Gastroesophageal sphincter (tissue), 4 donors: ENCODE measurements around the gene DMBX1. TPM values are rescaled to one million over a fixed set of nuclear protein-coding genes. Genes with fewer than 3 reads are reported as not detected.

Experiments
- ATAC-seq: fragments of 150-250 bp; one replicate; pipeline ENCODE4 v1.9.1; 2016; ENCODE audit warnings: mild to moderate bottlenecking, moderate library complexity
- H3K27ac ChIP-seq, 4 donors: fragments of 200-600 bp; sonication (generic) in 3 of 4; 1 replicate in 3 of 4; 2 replicates in 1 of 4; pipeline ENCODE4 v1.5.1; 2016 to 2019
- H3K27me3 ChIP-seq: fragments of 200-600 bp; sonication (generic); one replicate; pipeline ENCODE4 v1.5.1; 2019
- H3K36me3 ChIP-seq, 2 donors: fragments of 200-600 bp; sonication (generic); one replicate each; pipeline ENCODE4 v1.5.1; 2019; ENCODE audit warnings: control low read depth in 1 of 2
- H3K4me1 ChIP-seq, 3 donors: fragments of 200-600 bp; sonication (generic); 1 replicate in 2 of 3; 2 replicates in 1 of 3; pipeline ENCODE4 v1.5.1; 2016 to 2019; ENCODE audit warnings: control low read depth in 2 of 3
- H3K4me3 ChIP-seq, 2 donors: fragments of 200-600 bp; sonication (generic); one replicate each; pipeline ENCODE4 v1.5.1; 2019; ENCODE audit warnings: mild to moderate bottlenecking in 1 of 2, moderate library complexity in 1 of 2
- H3K9me3 ChIP-seq, 3 donors: fragments of 200-600 bp; sonication (generic); one replicate each; pipeline ENCODE4 v1.5.1; 2017 to 2019; ENCODE audit warnings: control low read depth in 2 of 3
- EP300 ChIP-seq: sonication (generic); formaldehyde crosslinking; IDR thresholded peaks from one replicate; pipeline ENCODE4 v1.6.1; 2017; ENCODE audit warnings: antibody characterized with exemption, mild to moderate bottlenecking
- POLR2A ChIP-seq, 2 donors: fragments of 450-650 bp; IDR thresholded peaks; one replicate each; pipeline ENCODE4 v1.6.1; 2017; ENCODE audit warnings: antibody characterized with exemption in 2 of 2, mild to moderate bottlenecking in 2 of 2, moderate library complexity in 1 of 2
- POLR2AphosphoS5 ChIP-seq: sonication (generic); formaldehyde crosslinking; IDR thresholded peaks from one replicate; pipeline ENCODE4 v1.6.1; 2017; ENCODE audit warnings: antibody characterized with exemption
- WGBS, 2 donors: methylation state at CpG; one replicate each; pipeline ENCODE4 v1.1.5; 2018; ENCODE audit warnings: low coverage in 1 of 2; 5-methylcytosine and 5-hydroxymethylcytosine counted together
- total RNA-seq, 4 donors: library from RNA; depleted of rRNA; stranded (reverse); fragments of >200 nt; gene quantifications; one replicate each; pipeline ENCODE4 v1.1.0, GENCODE V29; 2016
- TF ChIP-seq, protein P1 (sequence below), 4 experiments: fragments of 200-600 bp in 2 of 4; fragments of 450-650 bp in 2 of 4; sonication (generic) in 1 of 4; IDR thresholded peaks; one replicate each; pipeline ENCODE4 v1.5.1; 2017 to 2019; ENCODE audit warnings: antibody characterized with exemption in 4 of 4, mild to moderate bottlenecking in 2 of 4, moderate library complexity in 2 of 4

DMBX1 gene
- total RNA-seq, 4 donors from 2014 or later = not detected

DNA sequence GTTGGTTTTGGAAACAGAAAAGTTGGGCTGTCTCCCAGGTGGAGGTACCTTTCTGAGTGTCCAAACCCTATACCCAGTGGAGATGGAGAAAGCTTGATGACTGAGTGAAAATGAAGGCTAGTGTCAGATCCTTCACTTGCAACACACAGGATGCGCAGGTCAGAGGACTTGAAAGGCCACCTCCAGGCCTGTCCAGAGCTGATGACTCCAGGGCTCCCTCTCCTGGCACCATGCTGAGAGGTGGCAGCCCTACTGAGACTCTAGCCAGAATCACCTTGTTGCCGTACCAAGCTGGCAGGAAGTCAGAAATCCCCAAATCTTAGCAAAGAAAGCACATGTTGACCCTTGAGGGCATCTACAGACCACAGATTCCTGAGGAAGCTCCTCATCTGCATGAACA is 45.4 kb downstream of the DMBX1 start:
- WGBS, 2 donors = 50% methylated on average over 1 of the region's 2 CpGs; no CpG with 5 or more reads in 1 of the 2 donors
- Histone ChIP-seq H3K36me3 (no peaks in the 10 kb centered on the region), H3K4me3 (no peak overlapping the region), H3K27me3 (peaks cover 14% of the 10 kb centered on the region), H3K27ac (no peak overlapping the region), H3K4me1 (peaks cover 0 to 16% (median 0%) of the 10 kb centered on the region in 3 donors), H3K9me3 (no peaks in the 10 kb centered on the region)
- no peak for ATAC-seq
- TF ChIP-seq POLR2A (IDR thresholded peaks at IDR 0.05) (no peak), EP300 (no peak), POLR2AphosphoS5 (no peak)
- TF ChIP-seq, protein P1, sequence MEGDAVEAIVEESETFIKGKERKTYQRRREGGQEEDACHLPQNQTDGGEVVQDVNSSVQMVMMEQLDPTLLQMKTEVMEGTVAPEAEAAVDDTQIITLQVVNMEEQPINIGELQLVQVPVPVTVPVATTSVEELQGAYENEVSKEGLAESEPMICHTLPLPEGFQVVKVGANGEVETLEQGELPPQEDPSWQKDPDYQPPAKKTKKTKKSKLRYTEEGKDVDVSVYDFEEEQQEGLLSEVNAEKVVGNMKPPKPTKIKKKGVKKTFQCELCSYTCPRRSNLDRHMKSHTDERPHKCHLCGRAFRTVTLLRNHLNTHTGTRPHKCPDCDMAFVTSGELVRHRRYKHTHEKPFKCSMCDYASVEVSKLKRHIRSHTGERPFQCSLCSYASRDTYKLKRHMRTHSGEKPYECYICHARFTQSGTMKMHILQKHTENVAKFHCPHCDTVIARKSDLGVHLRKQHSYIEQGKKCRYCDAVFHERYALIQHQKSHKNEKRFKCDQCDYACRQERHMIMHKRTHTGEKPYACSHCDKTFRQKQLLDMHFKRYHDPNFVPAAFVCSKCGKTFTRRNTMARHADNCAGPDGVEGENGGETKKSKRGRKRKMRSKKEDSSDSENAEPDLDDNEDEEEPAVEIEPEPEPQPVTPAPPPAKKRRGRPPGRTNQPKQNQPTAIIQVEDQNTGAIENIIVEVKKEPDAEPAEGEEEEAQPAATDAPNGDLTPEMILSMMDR (IDR thresholded peaks at IDR 0.05) = peak in 1 of 4 experiments; percentile 19

DNA sequence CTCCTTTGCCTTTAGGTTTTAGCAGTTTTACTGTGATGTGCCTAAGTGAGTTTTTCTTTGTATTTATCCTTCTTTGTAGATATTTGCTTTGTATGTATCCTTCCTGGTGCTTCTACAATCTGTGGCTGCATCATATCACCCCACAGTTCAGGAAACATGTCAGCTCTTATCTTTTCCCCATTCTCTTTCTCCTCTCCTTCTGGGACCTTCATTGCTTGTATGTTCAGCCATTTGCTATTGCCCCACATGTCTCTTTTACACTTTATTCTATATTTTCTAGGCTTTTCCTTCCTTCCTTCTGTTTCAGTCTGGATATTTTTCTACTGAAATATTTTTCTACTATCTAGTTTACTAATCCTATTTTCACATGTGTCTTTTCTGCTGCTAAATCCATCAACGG is 46.9 kb downstream of the DMBX1 start:
- WGBS, 2 donors = 94 to 100% methylated on average over 1 of the region's 1 CpG
- Histone ChIP-seq H3K27ac (no peak overlapping the region), H3K4me3 (no peak overlapping the region), H3K9me3 (no peaks in the 10 kb centered on the region), H3K36me3 (no peaks in the 10 kb centered on the region), H3K4me1 (peaks cover 0 to 16% (median 0%) of the 10 kb centered on the region in 3 donors), H3K27me3 (peaks cover 4% of the 10 kb centered on the region)
- TF ChIP-seq EP300 (no peak), POLR2AphosphoS5 (no peak), POLR2A (IDR thresholded peaks at IDR 0.05) (no peak)
- TF ChIP-seq, protein P1 (IDR thresholded peaks at IDR 0.05) = no peak
- no peak for ATAC-seq

DNA sequence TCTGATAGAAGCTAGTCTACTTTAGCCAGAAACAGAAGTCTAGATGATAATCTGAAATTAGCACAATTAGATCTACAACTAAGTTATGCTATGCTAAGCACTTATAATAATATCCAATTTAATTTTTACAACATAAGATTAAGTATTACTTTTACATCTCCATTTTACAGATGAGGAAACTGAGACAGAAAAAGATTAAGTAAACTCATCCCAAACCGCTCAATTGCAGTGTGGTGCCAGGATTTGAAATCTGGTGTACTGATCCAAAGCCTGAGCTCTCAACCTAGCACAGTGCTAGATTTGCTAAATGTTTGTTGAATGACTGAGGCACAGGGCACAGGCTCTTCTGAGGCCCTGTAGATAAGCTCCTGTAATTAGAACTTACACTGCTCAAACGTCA is 48.0 kb downstream of the DMBX1 start:
- Histone ChIP-seq H3K9me3 (no peaks in the 10 kb centered on the region), H3K4me3 (no peak overlapping the region), H3K36me3 (no peaks in the 10 kb centered on the region), H3K27me3 (peaks cover 4% of the 10 kb centered on the region), H3K4me1 (peaks cover 0 to 12% (median 0%) of the 10 kb centered on the region in 3 donors), H3K27ac (no peak overlapping the region)
- no peak for ATAC-seq
- TF ChIP-seq EP300 (no peak), POLR2A (IDR thresholded peaks at IDR 0.05) (no peak), POLR2AphosphoS5 (no peak)
- TF ChIP-seq, protein P1 (IDR thresholded peaks at IDR 0.05) = no peak
- WGBS, 2 donors = 81 to 89% methylated on average over 1 to 2 of the region's 2 CpGs

DNA sequence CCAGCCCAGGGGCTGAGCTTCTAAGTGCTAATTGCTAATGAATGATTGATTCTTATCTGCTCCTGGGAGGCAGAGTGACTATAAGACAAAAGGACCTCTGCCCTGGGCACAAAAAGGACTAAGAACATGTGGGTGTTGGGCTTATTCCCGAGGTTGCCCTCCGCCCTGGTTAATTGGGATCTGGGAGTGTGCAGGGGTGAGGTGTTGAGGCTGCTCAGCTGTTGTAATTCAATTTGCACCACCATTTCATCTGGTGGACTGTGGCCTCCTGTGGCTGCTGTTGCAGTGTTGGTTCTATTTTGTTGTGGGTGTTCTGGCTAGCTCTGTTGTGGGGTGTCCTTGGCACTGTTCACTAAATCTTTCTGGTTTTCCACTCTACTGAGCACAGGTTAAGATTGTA is 48.5 kb downstream of the DMBX1 start:
- WGBS, 2 donors = 40 to 100% methylated on average over 1 of the region's 2 CpGs
- H3K36me3 ChIP-seq = no peaks in the 10 kb centered on the region
- H3K4me1 ChIP-seq = peaks cover 0 to 9% (median 0%) of the 10 kb centered on the region in 3 donors
- ATAC-seq = no peak
- no peak for TF ChIP-seq POLR2A (IDR thresholded peaks at IDR 0.05)
- TF ChIP-seq POLR2AphosphoS5 = no peak
- TF ChIP-seq EP300 = no peak
- TF ChIP-seq, protein P1 (IDR thresholded peaks at IDR 0.05) = no peak
- H3K9me3 ChIP-seq = no peaks in the 10 kb centered on the region
- peaks cover 7% of the 10 kb centered on the region for H3K27me3 ChIP-seq
- H3K4me3 ChIP-seq = no peak overlapping the region
- no peak overlapping the region for H3K27ac ChIP-seq

Other genes with a start within 250 kb of the DMBX1 start
- gene RAD54L, start 242.1 kb upstream of the DMBX1 start, total RNA-seq = 1 to 10 TPM in 1 of 4 donors, not detected in 3; 9.2 TPM
- gene LRRC41, start 186.2 kb upstream of the DMBX1 start, total RNA-seq = 10 to 100 TPM; 55.6 to 77.9 (median 66.7) TPM
- 100 to 1,000 TPM; 202 to 421 (median 359) TPM for gene UQCRH, start 186.1 kb upstream of the DMBX1 start, total RNA-seq
- gene NSUN4, start 149.0 kb upstream of the DMBX1 start, total RNA-seq = 10 to 100 TPM; 11.4 to 24.5 (median 18.4) TPM
- 1 to 10 TPM; 6.8 to 8.1 (median 7.4) TPM for gene FAAH, start 95.5 kb upstream of the DMBX1 start, total RNA-seq
- gene KNCN, start 61.8 kb downstream of the DMBX1 start, total RNA-seq = not detected
- gene MKNK1, start 114.4 kb downstream of the DMBX1 start, total RNA-seq = 10 to 100 TPM; 23.0 to 42.1 (median 34.5) TPM
- 10 to 100 TPM; 20.7 to 28.3 (median 23.2) TPM for gene MOB3C, start 127.0 kb downstream of the DMBX1 start, total RNA-seq
- 100 to 1,000 TPM in 1 of 4 donors, 10 to 100 TPM in 3; 61.7 to 101 (median 81.8) TPM for gene ATPAF1, start 178.5 kb downstream of the DMBX1 start, total RNA-seq
- 1 to 10 TPM in 1 of 4 donors, not detected in 3; 1.7 TPM for gene TEX38, start 182.0 kb downstream of the DMBX1 start, total RNA-seq
- 100 to 1,000 TPM; 109 to 133 (median 116) TPM for gene EFCAB14, start 229.3 kb downstream of the DMBX1 start, total RNA-seq